Measurements from ENCODE around the gene TNXB.

The TNXB gene

GRCh38 chr6:32109114-32109764, at the start of gene TNXB:
TSS of gene TNXB (minus strand) at chr6:32109338. CDS start at chr6:32098198, 11,140 bp downstream.
- Histone ChIP-seq H3K36me3 (ENCODE audit: insufficient read depth, low read length) (no peaks in the 10 kb centered on the region), H3K9ac (ENCODE audit: low read depth, low read length) (no peak within 1 kb of the TSS; the same call in 1 of the 2 replicates), H3K4me1 (ENCODE audit: insufficient read depth, low read length) (0 out of 2 replicates have a peak, but pooled peaks cover 3% of the 10 kb centered on the region), H3K9me3 (ENCODE audit: control insufficient read depth, insufficient read depth, low read length) (no peaks in the 10 kb centered on the region)

- Histone ChIP-seq H3K4me1 (ENCODE audit: insufficient read depth, low read length) (0 out of 2 replicates have a peak, but pooled peaks cover 4% of the 10 kb centered on the region), H3K36me3 (ENCODE audit: insufficient read depth, low read length) (peaks cover 4% of the 10 kb centered on the region; the same call in 1 of the 2 replicates), H3K9ac (ENCODE audit: low read depth, low read length) (no peak overlapping the region), H3K9me3 (ENCODE audit: control insufficient read depth, insufficient read depth, low read length) (no peaks in the 10 kb centered on the region)
Measured at GRCh38 chr6:32158052-32158451, 48.9 kb upstream of the TNXB start.

- no peaks in the 10 kb centered on the region for H3K9me3 ChIP-seq (ENCODE audit: control insufficient read depth, insufficient read depth, low read length)
- peaks cover 10% of the 10 kb centered on the region; the same call in 1 of the 2 replicates for H3K4me1 ChIP-seq (ENCODE audit: insufficient read depth, low read length)
- peaks cover 4% of the 10 kb centered on the region; the same call in 1 of the 2 replicates for H3K36me3 ChIP-seq (ENCODE audit: insufficient read depth, low read length)
- no peak overlapping the region for H3K9ac ChIP-seq (ENCODE audit: low read depth, low read length)
Measured at GRCh38 chr6:32156891-32157290, 47.8 kb upstream of the TNXB start.

GRCh38 chr6:32154514-32155161, 45.5 kb upstream of the TNXB start:
- Histone ChIP-seq H3K9me3 (ENCODE audit: control insufficient read depth, insufficient read depth, low read length) (no peaks in the 10 kb centered on the region), H3K36me3 (ENCODE audit: insufficient read depth, low read length) (peaks cover 4% of the 10 kb centered on the region; the same call in 1 of the 2 replicates), H3K9ac (ENCODE audit: low read depth, low read length) (peak overlapping the region; percentile 86), H3K4me1 (ENCODE audit: insufficient read depth, low read length) (peaks cover 15% of the 10 kb centered on the region; the same call in 1 of the 2 replicates)

GRCh38 chr6:32153564-32154513, 44.7 kb upstream of the TNXB start, which contains the start of gene PPT2:
TSS of gene PPT2 (plus strand) at chr6:32154141. CDS start at chr6:32154595, 454 bp downstream.
- no peaks in the 10 kb centered on the region for H3K9me3 ChIP-seq (ENCODE audit: control insufficient read depth, insufficient read depth, low read length)
- peaks cover 15% of the 10 kb centered on the region; the same call in 1 of the 2 replicates for H3K4me1 ChIP-seq (ENCODE audit: insufficient read depth, low read length)

GRCh38 chr6:32152769-32153563, 43.8 kb upstream of the TNXB start:
- Histone ChIP-seq H3K9ac (ENCODE audit: low read depth, low read length) (peak overlapping the region; percentile 86), H3K36me3 (ENCODE audit: insufficient read depth, low read length) (peaks cover 4% of the 10 kb centered on the region; the same call in 1 of the 2 replicates), H3K4me1 (ENCODE audit: insufficient read depth, low read length) (peaks cover 15% of the 10 kb centered on the region; the same call in 1 of the 2 replicates), H3K9me3 (ENCODE audit: control insufficient read depth, insufficient read depth, low read length) (no peaks in the 10 kb centered on the region)

More at GRCh38 chr6:32153564-32154513, 44.7 kb upstream of the TNXB start, which contains the start of gene PPT2:
- peak within 1 kb of the TSS; percentile 86 for H3K9ac ChIP-seq (ENCODE audit: low read depth, low read length)
- H3K36me3 ChIP-seq (ENCODE audit: insufficient read depth, low read length) = peaks cover 4% of the 10 kb centered on the region; the same call in 1 of the 2 replicates

GRCh38 chr6:32151863-32152768, 43.0 kb upstream of the TNXB start, which contains the start of gene PRRT1:
TSS of gene PRRT1 (minus strand) at chr6:32151939. CDS start at chr6:32151827, 112 bp downstream.
- Histone ChIP-seq H3K9ac (ENCODE audit: low read depth, low read length) (peak within 1 kb of the TSS; percentile 86), H3K9me3 (ENCODE audit: control insufficient read depth, insufficient read depth, low read length) (no peaks in the 10 kb centered on the region), H3K4me1 (ENCODE audit: insufficient read depth, low read length) (peaks cover 15% of the 10 kb centered on the region; the same call in 1 of the 2 replicates), H3K36me3 (ENCODE audit: insufficient read depth, low read length) (peaks cover 4% of the 10 kb centered on the region; the same call in 1 of the 2 replicates)

GRCh38 chr6:32151181-32151862, 42.2 kb upstream of the TNXB start:
- H3K9ac ChIP-seq (ENCODE audit: low read depth, low read length) = peak overlapping the region; percentile 28; the same call in 1 of the 2 replicates
- H3K4me1 ChIP-seq (ENCODE audit: insufficient read depth, low read length) = peaks cover 22% of the 10 kb centered on the region
- H3K9me3 ChIP-seq (ENCODE audit: control insufficient read depth, insufficient read depth, low read length) = no peaks in the 10 kb centered on the region
- H3K36me3 ChIP-seq (ENCODE audit: insufficient read depth, low read length) = peaks cover under 1% of the 10 kb centered on the region; the same call in 1 of the 2 replicates

- peak overlapping the region; percentile 63; the same call in 1 of the 2 replicates for H3K9ac ChIP-seq (ENCODE audit: low read depth, low read length)
- no peaks in the 10 kb centered on the region for H3K36me3 ChIP-seq (ENCODE audit: insufficient read depth, low read length)
- H3K4me1 ChIP-seq (ENCODE audit: insufficient read depth, low read length) = peaks cover 29% of the 10 kb centered on the region
- no peaks in the 10 kb centered on the region for H3K9me3 ChIP-seq (ENCODE audit: control insufficient read depth, insufficient read depth, low read length)
Measured at GRCh38 chr6:32149932-32150870, 41.1 kb upstream of the TNXB start.

GRCh38 chr6:32149092-32149755, 40.1 kb upstream of the TNXB start:
- H3K4me1 ChIP-seq (ENCODE audit: insufficient read depth, low read length) = peaks cover 25% of the 10 kb centered on the region
- peak overlapping the region; percentile 63; the same call in 1 of the 2 replicates for H3K9ac ChIP-seq (ENCODE audit: low read depth, low read length)
- H3K9me3 ChIP-seq (ENCODE audit: control insufficient read depth, insufficient read depth, low read length) = no peaks in the 10 kb centered on the region
- H3K36me3 ChIP-seq (ENCODE audit: insufficient read depth, low read length) = no peaks in the 10 kb centered on the region

Measured in ES-I3 (cell line).